HepG2 (cell line): Measurements from ENCODE around the gene ACTG2. TPM values are rescaled to one million over a fixed set of nuclear protein-coding genes. Genes with fewer than 3 reads are reported as not detected.
A peak's percentile ranks its signal among the peaks of the same experiment; 100 is the strongest.

ENCODE experiments used
- ATAC-seq: fragments of 200-7000 bp; cut with Tn5 transposase; 3 replicates; pipeline ENCODE4 v1.9.1; 2020; ENCODE audit warnings: mild to moderate bottlenecking, moderate library complexity
- Bru-seq: library from RNA; stranded (reverse); fragments of 400-500 nt; gene quantifications from one replicate; lab custom pipeline; 2021; lab: Mats Ljungman, UMichigan
- BruChase-seq, 2 experiments: library from RNA; stranded (reverse); fragments of 400-500 nt; gene quantifications; one replicate each; lab custom pipeline; 2021; lab: Mats Ljungman, UMichigan
- BruUV-seq: library from RNA; stranded (reverse); fragments of 400-500 nt; replicated peaks from 2 replicates; lab custom pipeline; 2021; lab: Mats Ljungman, UMichigan
- CTCF ChIA-PET: fragments of 300-600 bp; formaldehyde crosslinking; extraction: SDS; loops from one replicate; lab custom pipeline; 2021; ENCODE audit warnings: low total read pairs, inconsistent platforms, low intra/inter-chr PET ratio; lab: Yijun Ruan, JAX
- POLR2A ChIA-PET: fragments of 350-600 bp; sonication (Branson Sonifier 250); formaldehyde crosslinking; loops from one replicate; lab custom pipeline; 2020; ENCODE audit warnings: antibody characterized with exemption, inconsistent platforms; lab: Yijun Ruan, JAX
- DNase-seq: peaks from one replicate; pipeline ENCODE4 v3.0.0-alpha.2; 2015; ENCODE audit warnings: low spot score
- FAIRE-seq: peaks from 3 replicates; lab custom pipeline; 2011; peaks lifted over from hg19 to GRCh38; lab: Jason Lieb, UNC
- H2AFZ ChIP-seq: one replicate; pipeline ENCODE4 v1.6.1; 2011; ENCODE audit warnings: low read length, inconsistent platforms
- H3K27ac ChIP-seq: fragments of 300-600 bp; 3 replicates; pipeline ENCODE4 v1.8.0; 2011; ENCODE audit warnings: mixed run types, mild to moderate bottlenecking, mixed read lengths, low read length, inconsistent platforms; ENCODE audit not compliant: insufficient read depth; ENCODE audit errors: extremely low read length
- H3K27me3 ChIP-seq, 2 experiments: fragments of 200-600 bp in 1 of 2; 2 replicates in 1 of 2; 3 replicates in 1 of 2; pipeline versions ENCODE4 v1.6.0 to v1.8.0; 2011; ENCODE audit warnings: low read length in 2 of 2, mild to moderate bottlenecking in 2 of 2, moderate library complexity in 2 of 2, inconsistent platforms in 1 of 2; ENCODE audit not compliant: insufficient read depth in 2 of 2, control insufficient read depth in 1 of 2
- H3K36me3 ChIP-seq, 2 experiments: fragments of 200-600 bp in 1 of 2; replicated peaks in 1 of 2; 2 replicates in 1 of 2; 3 replicates in 1 of 2; pipeline versions ENCODE4 v1.5.1 to v1.8.0; 2011; ENCODE audit warnings: low read length in 2 of 2, inconsistent platforms in 1 of 2; ENCODE audit not compliant: insufficient read depth in 2 of 2, control insufficient read depth in 1 of 2
- H3K4me1 ChIP-seq: 2 replicates; pipeline ENCODE4 v1.5.1; 2012; ENCODE audit warnings: low read length, inconsistent platforms; ENCODE audit not compliant: insufficient read depth
- H3K4me2 ChIP-seq: 2 replicates; pipeline ENCODE4 v1.6.0; 2011; ENCODE audit warnings: low read depth, low read length, inconsistent platforms
- H3K4me3 ChIP-seq, 3 experiments: fragments of 200-600 bp in 1 of 3; sonication (generic), shearing (Covaris generic) in 1 of 3; replicated peaks in 1 of 3; 2 replicates each; pipeline ENCODE4 v1.5.1; 2011 to 2016; ENCODE audit warnings: low read length in 3 of 3, inconsistent platforms in 2 of 3, low read depth in 2 of 3, mild to moderate bottlenecking in 2 of 3, control low read depth in 1 of 3, mixed read lengths in 1 of 3; ENCODE audit not compliant: insufficient read depth in 1 of 3
- H3K79me2 ChIP-seq: one replicate; pipeline ENCODE4 v1.6.1; 2011; ENCODE audit warnings: low read length, inconsistent platforms; ENCODE audit not compliant: insufficient read depth
- H3K9ac ChIP-seq: 2 replicates; pipeline ENCODE4 v1.6.0; 2011; ENCODE audit warnings: mild to moderate bottlenecking, low read depth, low read length, inconsistent platforms; ENCODE audit not compliant: insufficient read depth
- H3K9me3 ChIP-seq: 2 replicates; pipeline ENCODE4 v1.5.1; 2012; ENCODE audit warnings: mild to moderate bottlenecking, low read length
- H4K20me1 ChIP-seq: 2 replicates; pipeline ENCODE4 v1.6.0; 2011; ENCODE audit warnings: inconsistent platforms, mild to moderate bottlenecking, low read length, moderate library complexity; ENCODE audit not compliant: insufficient read depth
- FOXM1 ChIP-seq: sonication (generic); formaldehyde crosslinking; IDR thresholded peaks from 2 replicates; pipeline ENCODE4 v1.5.0; 2020; ENCODE audit warnings: missing genetic modification reagents
- MAFK ChIP-seq, 2 experiments: IDR thresholded peaks in 1 of 2; conservative IDR thresholded peaks in 1 of 2; 2 replicates each; pipeline ENCODE4 v1.6.1; 2011; ENCODE audit warnings: improper control_type of control experiment in 2 of 2, low read length in 2 of 2
- WGBS: methylation state at CpG from one replicate; pipeline ENCODE4 v1.1.6; 2017; ENCODE audit warnings: low lambda C conversion rate; 5-methylcytosine and 5-hydroxymethylcytosine counted together
- in situ Hi-C: cut with HindIII; loops from 2 replicates; pipeline ENCODE4 v1.10.0; 2017; ENCODE audit warnings: low pct_unique_long_range_greater_than_20kb; ENCODE audit not compliant: extremely low pct_ligation_motif_present
- intact Hi-C: fragments of 100-400 bp; cut with micrococcal nuclease; formaldehyde crosslinking; loops from one replicate; pipeline ENCODE4 v1.10.0; 2022; ENCODE audit not compliant: unreplicated experiment
- long read RNA-seq, 2 experiments: library from RNA in 1 of 2; library from polyadenylated mRNA in 1 of 2; stranded (forward) in 1 of 2; unstranded in 1 of 2; transcript quantifications; one replicate each; pipeline ENCODE4 v2.0.0, GENCODE V29; 2019 to 2022
- polyA minus RNA-seq, 3 experiments: library from RNA; depleted of rRNA, polyadenylated mRNA; stranded (reverse); fragments of >200 nt; gene quantifications; 2 replicates each; pipeline ENCODE4 v1.2.3, GENCODE V29; 2011; ENCODE audit warnings: low replicate concordance in 1 of 3
- polyA plus RNA-seq, 8 experiments: library from polyadenylated mRNA; depleted of rRNA in 3 of 8; stranded (reverse) in 7 of 8; unstranded in 1 of 8; fragments of >200 nt; fragmentation: Illumina TruSeq in 4 of 8; extraction: Trizol in 4 of 8; gene quantifications; 2 replicates each; pipeline versions ENCODE4 v1.2.1 to v1.2.3, GENCODE V29; 2011 to 2016; ENCODE audit warnings: low read depth in 4 of 8, missing spikeins in 1 of 8, mixed read lengths in 1 of 8; ENCODE audit not compliant: insufficient read depth in 1 of 8
- total RNA-seq, 5 experiments: library from RNA; depleted of rRNA; stranded (reverse); fragments of >200 nt; fragmentation: Illumina TruSeq; extraction: Trizol; gene quantifications; 2 replicates each; pipeline ENCODE4 v1.2.3, GENCODE V29; 2016; ENCODE audit warnings: low read depth in 1 of 5

ACTG2 gene
- total RNA-seq (2016; rRNA removed; fragmentation: Illumina TruSeq; extraction: Trizol) (0.13 and 0.14 TPM in 2 replicates), polyA plus RNA-seq (2011; rRNA removed) (not detected in 2 replicates), polyA minus RNA-seq (2011; rRNA and poly(A)+ RNA removed; ENCODE audit: low replicate concordance) (0.28 TPM in 1 of 2 replicates, not detected in the other), Bru-seq, nascent RNA (percentile 10 among the genes with signal in this experiment), BruChase-seq, experiment 1, labeled RNA remaining after a 6-hour chase (not detected), BruChase-seq, experiment 2, labeled RNA remaining after a 2-hour chase (percentile 7 among the genes with signal in this experiment)
- not detected in 2 replicates for total RNA-seq (2016; cell fraction: cytosol; rRNA removed; fragmentation: Illumina TruSeq; extraction: Trizol; ENCODE audit: low read depth)
- 0.06 and 0.43 TPM in 2 replicates for total RNA-seq (2016; cell fraction: insoluble cytoplasmic fraction; rRNA removed; fragmentation: Illumina TruSeq; extraction: Trizol)
- total RNA-seq (2016; cell fraction: membrane; rRNA removed; fragmentation: Illumina TruSeq; extraction: Trizol), result 0.15 TPM in 1 of 2 replicates, not detected in the other
- total RNA-seq (2016; cell fraction: nucleus; rRNA removed; fragmentation: Illumina TruSeq; extraction: Trizol), result 0.28 TPM in 1 of 2 replicates, not detected in the other
- 0.04 and 0.05 TPM in 2 replicates for polyA plus RNA-seq (2011; cell fraction: cytosol; rRNA removed)
- polyA plus RNA-seq (2011; cell fraction: nucleus; rRNA removed), result not detected in 2 replicates
- polyA plus RNA-seq (2012), result 0.12 TPM in 1 of 2 replicates, not detected in the other
- polyA plus RNA-seq (2016; cell fraction: cytosol; fragmentation: Illumina TruSeq; extraction: Trizol; ENCODE audit: low read depth), result 0.11 and 0.15 TPM in 2 replicates
- 0.32 and 0.35 TPM in 2 replicates for polyA plus RNA-seq (2016; cell fraction: insoluble cytoplasmic fraction; fragmentation: Illumina TruSeq; extraction: Trizol; ENCODE audit: low read depth)
- polyA plus RNA-seq (2016; cell fraction: membrane; fragmentation: Illumina TruSeq; extraction: Trizol; ENCODE audit: low read depth), result not detected in 2 replicates
- polyA plus RNA-seq (2016; cell fraction: nucleus; fragmentation: Illumina TruSeq; extraction: Trizol; ENCODE audit: insufficient read depth, low read depth), result 0.45 and 0.98 TPM in 2 replicates
- not detected in 2 replicates for polyA minus RNA-seq (2011; cell fraction: cytosol; rRNA and poly(A)+ RNA removed)
- polyA minus RNA-seq (2011; cell fraction: nucleus; rRNA and poly(A)+ RNA removed), result not detected in 2 replicates
- long read RNA-seq, experiment 1, result 0 reads
- long read RNA-seq, experiment 2, partial matches to known transcripts, result 0 of 1 reads
- long read RNA-seq, experiment 2, other reads (novel, unspliced or antisense), result 0 of 1 reads

DNA sequence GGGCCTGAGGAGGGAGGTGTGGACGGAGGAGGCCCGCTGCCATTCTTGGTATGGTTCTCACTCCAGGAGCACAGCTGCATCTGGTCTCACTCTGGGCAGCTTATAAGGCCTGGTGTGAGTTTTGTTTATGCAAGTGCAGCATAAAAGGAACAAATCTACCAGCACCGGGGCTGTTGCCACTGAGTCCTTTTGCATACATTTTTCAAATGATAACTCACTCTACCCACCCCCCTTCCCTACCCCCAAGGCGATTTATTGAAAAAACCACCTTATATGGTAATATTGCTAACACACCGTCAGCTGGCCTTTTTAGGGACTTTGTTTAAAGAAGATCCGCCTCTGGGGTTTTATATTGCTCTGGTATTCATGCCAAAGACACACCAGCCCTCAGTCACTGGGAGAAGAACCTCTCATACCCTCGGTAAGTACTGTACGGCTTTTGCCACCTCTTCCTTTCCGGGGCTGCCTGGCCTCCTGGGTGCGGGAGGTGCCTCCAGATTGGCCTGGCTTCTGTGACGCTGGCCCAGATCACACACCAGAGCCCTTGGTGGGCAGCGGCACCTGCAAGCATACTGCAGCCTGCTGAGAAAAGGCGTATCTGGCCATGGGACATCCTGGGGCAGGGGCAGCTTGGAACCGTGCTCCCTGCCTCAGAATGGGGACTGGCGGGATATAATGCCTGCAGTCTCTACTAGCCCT is at the start of gene ACTG2:
Gene ACTG2, plus strand, starts transcription at position 378 of the 699 bp plus-strand sequence. CDS start 8,304 bp downstream, outside the sequence.
- POLR2A ChIA-PET, result interaction anchor here (1.3 kb wide), 1 partner anchor 64 kb away, joined by 3 read pairs; the partner anchor contains the start of gene STAMBP
- no peak for DNase-seq
- H2AFZ ChIP-seq, result no peak within 1 kb of the TSS
- H3K9me3 ChIP-seq, result no peaks in the 10 kb centered on the region
- in situ Hi-C loops (no loop called here), intact Hi-C loops (no loop called here)
- 31% methylated on average over 11 of the region's 15 CpGs for WGBS
- FAIRE-seq, result no peak
- H3K79me2 ChIP-seq, result no peaks in the 10 kb centered on the region
- H3K36me3 ChIP-seq, result no peaks in the 10 kb centered on the region
- no peaks in the 10 kb centered on the region for H4K20me1 ChIP-seq
- no peak within 1 kb of the TSS for H3K4me2 ChIP-seq
- TF ChIP-seq FOXM1 (CRISPR knock-in tag) (no peak), MAFK (conservative IDR thresholded peaks at IDR 0.05 in 1 of 2, IDR thresholded peaks at IDR 0.05 in 1 of 2; ENCODE audit: low read length in 2 of 2) (0 out of 4 replicates have a peak, but pooled peaks of 1 of the 2 experiments have one; percentile 30)
- ATAC-seq, result no peak
- no peak within 1 kb of the TSS for H3K4me3 ChIP-seq
- no peak within 1 kb of the TSS for H3K27ac ChIP-seq
- peaks cover 4 to 69% of the 10 kb centered on the region in 2 experiments for H3K27me3 ChIP-seq
- H3K4me1 ChIP-seq, result peaks cover 25% of the 10 kb centered on the region
- BruUV-seq, result no TSS peak
- no peak within 1 kb of the TSS for H3K9ac ChIP-seq
- CTCF ChIA-PET, result no interaction called here
